Upper lobe of left lung (tissue), 4 donors: Measurements from ENCODE around the gene POLG.

ENCODE experiments used
- EP300 ChIP-seq, 4 donors: sonication (generic); formaldehyde crosslinking; IDR thresholded peaks; one replicate each; pipeline ENCODE4 v1.5.1; 2017; ENCODE audit warnings: antibody characterized with exemption in 4 of 4, control low read depth in 2 of 4
- POLR2A ChIP-seq, 4 donors: fragments of 450-650 bp; IDR thresholded peaks; one replicate each; pipeline ENCODE4 v1.5.1; 2016 to 2017; ENCODE audit warnings: antibody characterized with exemption in 4 of 4, mild to moderate bottlenecking in 2 of 4
- POLR2AphosphoS5 ChIP-seq, 2 donors: sonication (generic); formaldehyde crosslinking; IDR thresholded peaks; one replicate each; pipeline ENCODE4 v1.5.1; 2017; ENCODE audit warnings: antibody characterized with exemption in 2 of 2
- TF ChIP-seq, protein P1 (sequence below), 6 experiments: fragments of 450-650 bp in 4 of 6; fragments of 200-600 bp in 2 of 6; sonication (generic) in 2 of 6; IDR thresholded peaks; one replicate each; pipeline ENCODE4 v1.5.1; 2016 to 2019; ENCODE audit warnings: antibody characterized with exemption in 6 of 6

DNA sequence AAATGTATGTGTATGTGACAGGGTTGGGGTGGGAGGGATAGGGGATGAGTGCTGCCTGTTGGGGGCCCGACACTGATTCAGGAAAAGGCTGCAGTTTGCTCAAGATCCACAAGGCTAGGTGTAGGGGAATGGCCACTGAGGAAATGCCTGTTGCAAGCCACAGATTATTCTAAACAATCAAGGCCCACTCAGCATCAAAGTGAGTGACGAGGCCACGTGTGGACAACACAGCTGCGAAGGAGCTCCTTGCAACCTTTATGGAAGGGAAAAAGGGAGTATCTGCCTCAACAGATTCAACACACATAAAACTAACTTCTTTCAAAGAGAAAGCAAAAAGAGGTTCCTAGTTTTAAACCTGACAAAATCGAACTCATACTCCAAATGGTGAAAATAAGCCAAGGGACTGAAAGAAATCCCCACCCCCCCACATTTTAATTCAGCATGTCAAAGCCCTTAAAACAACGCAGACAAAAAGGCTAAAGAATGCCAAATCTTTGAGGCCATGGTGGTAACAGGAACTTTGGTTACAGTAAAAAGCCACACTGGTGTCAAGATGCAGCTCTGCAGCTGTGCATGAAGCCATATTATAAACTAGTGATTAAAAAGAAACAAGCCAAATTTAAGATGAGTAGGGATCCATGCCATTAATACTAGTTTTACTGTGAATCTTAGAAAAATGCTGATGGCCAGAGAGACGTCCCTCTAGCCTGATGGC is 3.6 kb downstream of the POLG start:
- TF ChIP-seq, protein P1, sequence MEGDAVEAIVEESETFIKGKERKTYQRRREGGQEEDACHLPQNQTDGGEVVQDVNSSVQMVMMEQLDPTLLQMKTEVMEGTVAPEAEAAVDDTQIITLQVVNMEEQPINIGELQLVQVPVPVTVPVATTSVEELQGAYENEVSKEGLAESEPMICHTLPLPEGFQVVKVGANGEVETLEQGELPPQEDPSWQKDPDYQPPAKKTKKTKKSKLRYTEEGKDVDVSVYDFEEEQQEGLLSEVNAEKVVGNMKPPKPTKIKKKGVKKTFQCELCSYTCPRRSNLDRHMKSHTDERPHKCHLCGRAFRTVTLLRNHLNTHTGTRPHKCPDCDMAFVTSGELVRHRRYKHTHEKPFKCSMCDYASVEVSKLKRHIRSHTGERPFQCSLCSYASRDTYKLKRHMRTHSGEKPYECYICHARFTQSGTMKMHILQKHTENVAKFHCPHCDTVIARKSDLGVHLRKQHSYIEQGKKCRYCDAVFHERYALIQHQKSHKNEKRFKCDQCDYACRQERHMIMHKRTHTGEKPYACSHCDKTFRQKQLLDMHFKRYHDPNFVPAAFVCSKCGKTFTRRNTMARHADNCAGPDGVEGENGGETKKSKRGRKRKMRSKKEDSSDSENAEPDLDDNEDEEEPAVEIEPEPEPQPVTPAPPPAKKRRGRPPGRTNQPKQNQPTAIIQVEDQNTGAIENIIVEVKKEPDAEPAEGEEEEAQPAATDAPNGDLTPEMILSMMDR (IDR thresholded peaks at IDR 0.05) = no peak
- no peak for TF ChIP-seq POLR2A (IDR thresholded peaks at IDR 0.05)
- no peak for TF ChIP-seq POLR2AphosphoS5 (IDR thresholded peaks at IDR 0.05)
- no peak for TF ChIP-seq EP300 (IDR thresholded peaks at IDR 0.05)
